Tibial artery (tissue), 4 donors: Measurements from ENCODE around the gene ANGPT4.
A peak's percentile ranks its signal among the peaks of the same experiment; 100 is the strongest.

ENCODE experiments used
- DNase-seq, 2 donors: peaks; one replicate each; pipeline ENCODE4 v3.0.0-alpha.2; 2019
- H3K27ac ChIP-seq, 2 donors: fragments of 200-600 bp; sonication (generic) in 1 of 2; 1 replicate in 1 of 2; 2 replicates in 1 of 2; pipeline ENCODE4 v1.5.1; 2018 to 2019; ENCODE audit warnings: mild to moderate bottlenecking in 1 of 2
- H3K27me3 ChIP-seq, 2 donors: fragments of 200-600 bp; sonication (generic) in 1 of 2; one replicate each; pipeline versions ENCODE4 v1.5.1 to v1.6.0; 2016 to 2019
- H3K36me3 ChIP-seq, 3 donors: fragments of 200-600 bp; sonication (generic) in 2 of 3; one replicate each; pipeline ENCODE4 v1.5.1; 2016 to 2019; ENCODE audit warnings: mild to moderate bottlenecking in 2 of 3
- H3K4me1 ChIP-seq, 4 donors: fragments of 200-600 bp; sonication (generic) in 2 of 4; 1 replicate in 3 of 4; 2 replicates in 1 of 4; pipeline ENCODE4 v1.5.1; 2016 to 2019
- H3K4me3 ChIP-seq, 2 donors: fragments of 200-600 bp; sonication (generic) in 1 of 2; 1 replicate in 1 of 2; 2 replicates in 1 of 2; pipeline ENCODE4 v1.5.1; 2018 to 2019; ENCODE audit warnings: mild to moderate bottlenecking in 2 of 2
- H3K9me3 ChIP-seq, 3 donors: fragments of 200-600 bp; sonication (generic) in 1 of 3; one replicate each; pipeline ENCODE4 v1.5.1; 2016 to 2019
- intact Hi-C: fragments of 100-400 bp; cut with DNase I; formaldehyde crosslinking; loops from one replicate; pipeline ENCODE4 v1.15.0; 2023; ENCODE audit warnings: low total_unique reads
- TF ChIP-seq, protein P1 (sequence below), 2 experiments: fragments of 200-600 bp in 1 of 2; fragments of 450-650 bp in 1 of 2; IDR thresholded peaks; one replicate each; pipeline ENCODE4 v1.5.1; 2017 to 2019; ENCODE audit warnings: antibody characterized with exemption in 2 of 2, mild to moderate bottlenecking in 1 of 2, moderate library complexity in 1 of 2

Gene ANGPT4, protein sequence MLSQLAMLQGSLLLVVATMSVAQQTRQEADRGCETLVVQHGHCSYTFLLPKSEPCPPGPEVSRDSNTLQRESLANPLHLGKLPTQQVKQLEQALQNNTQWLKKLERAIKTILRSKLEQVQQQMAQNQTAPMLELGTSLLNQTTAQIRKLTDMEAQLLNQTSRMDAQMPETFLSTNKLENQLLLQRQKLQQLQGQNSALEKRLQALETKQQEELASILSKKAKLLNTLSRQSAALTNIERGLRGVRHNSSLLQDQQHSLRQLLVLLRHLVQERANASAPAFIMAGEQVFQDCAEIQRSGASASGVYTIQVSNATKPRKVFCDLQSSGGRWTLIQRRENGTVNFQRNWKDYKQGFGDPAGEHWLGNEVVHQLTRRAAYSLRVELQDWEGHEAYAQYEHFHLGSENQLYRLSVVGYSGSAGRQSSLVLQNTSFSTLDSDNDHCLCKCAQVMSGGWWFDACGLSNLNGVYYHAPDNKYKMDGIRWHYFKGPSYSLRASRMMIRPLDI

DNA sequence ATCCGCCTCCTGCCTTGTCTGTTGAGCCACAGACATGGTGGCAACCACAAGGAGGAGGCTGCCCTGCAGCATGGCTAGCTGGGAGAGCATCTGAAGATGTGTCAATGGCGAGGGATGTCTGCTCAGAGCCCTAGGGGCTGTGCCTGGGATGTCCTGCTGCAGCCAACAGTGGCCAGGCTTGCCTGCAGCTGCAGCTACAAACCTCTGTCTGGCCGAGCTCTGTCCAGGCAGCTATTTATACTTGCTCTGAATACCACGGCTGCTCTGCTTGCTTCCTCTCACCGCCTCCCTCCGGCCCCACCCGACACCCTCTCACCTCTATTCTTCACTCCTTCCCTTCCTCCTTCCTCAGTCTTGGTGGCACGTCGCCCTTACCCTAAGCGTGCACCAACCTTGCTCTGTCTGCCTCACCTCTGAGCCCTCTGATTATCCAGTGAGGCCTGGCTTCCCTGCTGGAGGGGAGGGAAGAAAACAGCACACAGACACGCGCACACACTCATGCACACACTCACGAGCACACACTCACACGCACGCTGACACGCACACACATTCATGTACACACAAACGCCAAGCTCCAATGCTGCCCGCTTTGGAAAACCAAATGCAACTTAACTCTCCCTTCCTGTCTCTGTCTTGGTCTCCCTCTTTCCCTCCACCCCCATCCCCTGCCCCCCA is at the start of gene ANGPT4:
Gene ANGPT4 (minus strand): TSS at position 210 of the 675 bp plus-strand sequence. CDS start 120 bp downstream, at position 90.
- TF ChIP-seq, protein P1, sequence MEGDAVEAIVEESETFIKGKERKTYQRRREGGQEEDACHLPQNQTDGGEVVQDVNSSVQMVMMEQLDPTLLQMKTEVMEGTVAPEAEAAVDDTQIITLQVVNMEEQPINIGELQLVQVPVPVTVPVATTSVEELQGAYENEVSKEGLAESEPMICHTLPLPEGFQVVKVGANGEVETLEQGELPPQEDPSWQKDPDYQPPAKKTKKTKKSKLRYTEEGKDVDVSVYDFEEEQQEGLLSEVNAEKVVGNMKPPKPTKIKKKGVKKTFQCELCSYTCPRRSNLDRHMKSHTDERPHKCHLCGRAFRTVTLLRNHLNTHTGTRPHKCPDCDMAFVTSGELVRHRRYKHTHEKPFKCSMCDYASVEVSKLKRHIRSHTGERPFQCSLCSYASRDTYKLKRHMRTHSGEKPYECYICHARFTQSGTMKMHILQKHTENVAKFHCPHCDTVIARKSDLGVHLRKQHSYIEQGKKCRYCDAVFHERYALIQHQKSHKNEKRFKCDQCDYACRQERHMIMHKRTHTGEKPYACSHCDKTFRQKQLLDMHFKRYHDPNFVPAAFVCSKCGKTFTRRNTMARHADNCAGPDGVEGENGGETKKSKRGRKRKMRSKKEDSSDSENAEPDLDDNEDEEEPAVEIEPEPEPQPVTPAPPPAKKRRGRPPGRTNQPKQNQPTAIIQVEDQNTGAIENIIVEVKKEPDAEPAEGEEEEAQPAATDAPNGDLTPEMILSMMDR (IDR thresholded peaks at IDR 0.05) = no peak
- Histone ChIP-seq H3K4me3 (peak within 1 kb of the TSS in 1 of 2 donors; percentile 4), H3K4me1 (peaks cover 0 to 58% (median 35%) of the 10 kb centered on the region in 4 donors), H3K9me3 (no peaks in the 10 kb centered on the region), H3K27ac (peak within 1 kb of the TSS in 1 of 2 donors; percentile 20), H3K27me3 (no peaks in the 10 kb centered on the region), H3K36me3 (no peaks in the 10 kb centered on the region)
- DNase-seq = peak in 1 of 2 donors; percentile 61
- intact Hi-C loops = no loop called here

DNA sequence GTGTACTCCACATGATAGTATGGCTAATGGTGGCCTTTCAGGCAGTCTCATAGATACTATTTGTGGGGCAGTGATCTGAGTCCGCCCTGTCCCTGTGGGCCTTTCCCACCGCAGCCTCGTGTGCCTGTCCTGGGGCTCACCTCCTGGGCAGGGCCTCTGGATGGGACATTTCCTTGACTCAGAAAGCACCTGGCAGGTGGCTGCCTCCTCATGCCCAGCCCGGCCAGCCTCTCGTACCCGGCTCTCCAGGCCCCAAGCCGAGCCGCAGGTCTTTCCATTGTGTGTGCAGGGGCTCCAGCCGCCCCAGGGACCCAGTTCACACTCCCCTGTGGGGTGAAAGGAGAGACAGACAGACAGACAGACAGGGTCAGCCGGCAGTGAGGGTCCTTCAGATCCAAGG is 47.7 kb upstream of the ANGPT4 start:
- Histone ChIP-seq H3K9me3 (no peaks in the 10 kb centered on the region), H3K27me3 (peaks cover 0 to 57% of the 10 kb centered on the region in 2 donors), H3K4me3 (no peak overlapping the region), H3K36me3 (no peaks in the 10 kb centered on the region), H3K27ac (no peak overlapping the region), H3K4me1 (no peaks in the 10 kb centered on the region)
- intact Hi-C loops = no loop called here
- no peak for DNase-seq
- TF ChIP-seq, protein P1 (IDR thresholded peaks at IDR 0.05) = no peak

DNA sequence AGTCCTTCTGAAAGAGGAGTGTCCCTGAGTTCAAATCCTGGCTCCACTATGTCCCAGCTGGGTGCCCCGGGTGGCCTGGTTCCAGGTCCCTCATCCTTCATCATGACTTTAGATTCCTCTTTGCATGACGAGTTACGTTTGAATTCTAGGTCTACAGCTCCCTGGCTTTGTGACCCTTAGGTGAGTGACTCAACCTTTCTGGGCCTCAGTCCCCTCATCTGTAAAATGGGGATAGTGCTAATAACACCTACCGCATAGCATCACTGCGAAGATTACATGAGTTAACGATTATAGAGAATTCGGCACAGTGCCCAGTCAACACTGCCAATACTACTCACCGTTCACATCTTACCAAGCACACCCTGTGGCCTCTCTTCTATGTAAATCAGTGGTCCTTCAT is 46.5 kb upstream of the ANGPT4 start:
- no peak overlapping the region for H3K27ac ChIP-seq

DNA sequence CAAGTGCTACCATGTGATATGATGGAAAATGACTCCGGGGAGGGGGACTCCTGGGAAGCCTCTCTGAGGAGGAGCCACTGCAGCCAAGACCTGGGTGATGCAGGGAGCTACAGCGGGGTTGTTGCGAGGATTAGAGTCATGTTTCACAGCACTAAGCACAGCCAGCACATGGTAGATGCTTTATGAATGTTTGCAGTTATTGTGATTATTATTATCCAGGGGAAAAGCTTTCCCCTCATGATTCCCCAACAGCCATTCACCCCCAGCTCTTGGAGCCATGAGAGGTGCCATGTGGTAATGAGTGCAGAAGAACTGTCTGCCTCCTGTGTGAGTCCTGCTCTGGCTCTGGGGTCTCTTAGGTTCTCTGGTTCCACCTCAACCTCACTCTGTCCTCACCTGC is 46.1 kb upstream of the ANGPT4 start:
- intact Hi-C loops = no loop called here
- H3K27ac ChIP-seq = no peak overlapping the region

More for the DNA sequence above, 46.5 kb upstream of the ANGPT4 start:
- Histone ChIP-seq H3K9me3 (no peaks in the 10 kb centered on the region), H3K4me3 (no peak overlapping the region), H3K27me3 (peaks cover 0 to 58% of the 10 kb centered on the region in 2 donors), H3K4me1 (no peaks in the 10 kb centered on the region), H3K36me3 (no peaks in the 10 kb centered on the region)
- DNase-seq = no peak
- intact Hi-C loops = no loop called here
- TF ChIP-seq, protein P1 (IDR thresholded peaks at IDR 0.05) = no peak

DNA sequence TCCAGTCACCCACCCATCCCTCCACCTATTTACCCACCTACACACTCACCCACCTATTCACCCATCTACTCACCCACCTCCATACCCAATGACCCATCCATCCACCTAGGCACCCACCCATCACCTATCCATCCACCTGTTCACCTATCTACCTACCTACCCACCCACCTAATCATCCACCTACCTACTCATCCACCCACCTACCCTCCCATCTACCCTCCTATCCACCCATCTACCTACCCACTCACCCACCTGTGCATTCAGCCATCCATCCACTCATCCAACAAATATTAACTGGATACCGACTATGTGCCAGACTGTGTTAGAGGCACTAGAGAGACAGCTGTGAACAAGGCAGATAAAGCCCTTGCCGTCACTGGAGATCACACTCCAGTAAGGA is 45.6 kb upstream of the ANGPT4 start:
- H3K36me3 ChIP-seq = no peaks in the 10 kb centered on the region
- intact Hi-C loops = no loop called here
- no peak for DNase-seq
- no peaks in the 10 kb centered on the region for H3K9me3 ChIP-seq
- no peaks in the 10 kb centered on the region for H3K4me1 ChIP-seq
- no peak overlapping the region for H3K27ac ChIP-seq
- TF ChIP-seq, protein P1 (IDR thresholded peaks at IDR 0.05) = no peak
- peaks cover 0 to 63% of the 10 kb centered on the region in 2 donors for H3K27me3 ChIP-seq
- no peak overlapping the region for H3K4me3 ChIP-seq

More for the DNA sequence above, 46.1 kb upstream of the ANGPT4 start:
- Histone ChIP-seq H3K27me3 (peaks cover 0 to 60% of the 10 kb centered on the region in 2 donors), H3K9me3 (no peaks in the 10 kb centered on the region), H3K4me3 (no peak overlapping the region), H3K4me1 (no peaks in the 10 kb centered on the region), H3K36me3 (no peaks in the 10 kb centered on the region)
- TF ChIP-seq, protein P1 (IDR thresholded peaks at IDR 0.05) = no peak
- DNase-seq = no peak
